GM08714 (cell line): ENCODE data around the gene MLLT10.
"Not testable (repeated sequence)": the region's sequence is repeated elsewhere in the genome, so short reads cannot be mapped to it uniquely, and the experiment has no call there.

Experiments
- H3K4me3 ChIP-seq: fragments of 200-500 bp; sonication (Bioruptor generic); 2 replicates; pipeline ENCODE4 v1.5.1; 2014; ENCODE audit warnings: mild to moderate bottlenecking, low read length, inconsistent platforms
- ZNF274 ChIP-seq: IDR thresholded peaks from 2 replicates; pipeline ENCODE4 v1.6.1; 2012; ENCODE audit warnings: mild to moderate bottlenecking, low read depth, low read length

Gene MLLT10

DNA sequence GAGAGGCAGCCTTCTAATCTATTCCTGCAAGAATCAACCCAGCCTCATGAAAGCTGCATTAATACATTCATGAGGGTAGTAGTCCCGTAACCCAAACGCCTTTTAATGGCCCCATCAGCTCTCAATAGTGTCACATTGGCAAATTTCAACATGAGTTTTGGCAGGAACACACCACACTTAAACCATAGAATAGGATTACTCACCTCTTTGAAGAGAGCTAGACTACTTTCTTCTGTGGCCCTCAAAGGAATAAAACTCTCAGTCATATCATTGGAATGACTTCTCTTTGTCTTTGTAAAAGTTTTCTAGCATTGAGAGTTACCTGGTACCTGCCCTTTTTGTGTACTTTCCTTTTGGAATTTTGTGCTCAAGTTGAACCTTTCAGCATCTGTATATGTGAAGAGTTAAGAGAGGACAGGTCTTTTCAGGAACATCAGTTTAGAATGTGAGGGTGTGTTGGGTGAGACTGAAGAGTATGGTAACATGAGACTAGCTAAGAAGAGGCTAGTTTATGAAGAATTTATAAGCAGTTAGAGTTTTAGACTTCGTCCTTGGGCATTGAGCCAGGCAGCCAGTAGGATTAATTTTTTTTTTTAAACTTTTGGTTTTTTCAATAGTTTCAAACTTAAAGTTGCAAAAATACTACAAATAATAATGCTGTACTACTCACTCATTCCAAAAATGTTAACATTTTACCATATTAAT lies 92.6 kb downstream of the MLLT10 start:
- H3K4me3 ChIP-seq, result no peak overlapping the region
- TF ChIP-seq ZNF274, result no peak

DNA sequence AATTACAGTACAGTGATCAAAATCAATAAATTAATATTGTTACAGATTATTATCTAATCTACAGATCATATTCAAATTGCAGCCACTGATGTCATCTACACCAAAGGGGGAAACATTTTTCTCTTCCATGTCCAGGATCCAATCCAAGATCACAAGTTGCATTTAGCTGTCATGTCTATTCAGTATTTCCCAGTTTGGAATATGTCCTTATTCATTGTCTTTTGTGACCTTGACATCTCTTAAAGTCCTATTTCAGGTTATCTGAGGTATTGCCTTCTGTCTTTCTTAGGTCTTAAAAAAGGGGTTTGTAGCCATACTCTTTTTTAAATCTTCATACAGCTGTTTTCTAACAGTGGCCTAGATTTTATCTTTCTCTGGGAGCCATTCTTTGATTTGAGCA lies 93.3 kb downstream of the MLLT10 start:
- no peak overlapping the region for H3K4me3 ChIP-seq

GRCh38 chr10:21628023-21628422 lies 94.0 kb downstream of the MLLT10 start:
- H3K4me3 ChIP-seq, result no peak overlapping the region
- TF ChIP-seq ZNF274, result no peak

More for the DNA sequence above, 93.3 kb downstream of the MLLT10 start:
- no peak for TF ChIP-seq ZNF274

DNA sequence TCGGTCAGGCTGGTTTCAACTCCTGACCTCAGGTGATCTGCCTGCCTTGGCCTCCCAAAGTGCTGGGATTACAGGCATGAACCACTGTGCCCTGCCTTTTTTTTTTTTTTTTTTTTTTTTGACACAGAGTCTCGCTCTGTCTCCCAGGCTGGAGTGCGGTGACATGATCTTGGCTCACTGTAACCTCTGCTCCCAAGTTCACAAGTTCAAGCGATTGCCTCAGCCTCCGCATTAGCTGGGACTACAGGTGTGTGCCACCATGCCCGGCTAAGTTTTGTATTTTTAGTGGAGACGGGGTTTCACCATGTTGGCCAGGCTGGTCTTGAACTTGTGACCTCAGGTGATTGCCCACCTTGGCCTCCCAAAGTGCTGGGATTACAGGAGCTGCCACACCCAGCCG lies 94.6 kb downstream of the MLLT10 start:
- not testable (repeated sequence) for H3K4me3 ChIP-seq

DNA sequence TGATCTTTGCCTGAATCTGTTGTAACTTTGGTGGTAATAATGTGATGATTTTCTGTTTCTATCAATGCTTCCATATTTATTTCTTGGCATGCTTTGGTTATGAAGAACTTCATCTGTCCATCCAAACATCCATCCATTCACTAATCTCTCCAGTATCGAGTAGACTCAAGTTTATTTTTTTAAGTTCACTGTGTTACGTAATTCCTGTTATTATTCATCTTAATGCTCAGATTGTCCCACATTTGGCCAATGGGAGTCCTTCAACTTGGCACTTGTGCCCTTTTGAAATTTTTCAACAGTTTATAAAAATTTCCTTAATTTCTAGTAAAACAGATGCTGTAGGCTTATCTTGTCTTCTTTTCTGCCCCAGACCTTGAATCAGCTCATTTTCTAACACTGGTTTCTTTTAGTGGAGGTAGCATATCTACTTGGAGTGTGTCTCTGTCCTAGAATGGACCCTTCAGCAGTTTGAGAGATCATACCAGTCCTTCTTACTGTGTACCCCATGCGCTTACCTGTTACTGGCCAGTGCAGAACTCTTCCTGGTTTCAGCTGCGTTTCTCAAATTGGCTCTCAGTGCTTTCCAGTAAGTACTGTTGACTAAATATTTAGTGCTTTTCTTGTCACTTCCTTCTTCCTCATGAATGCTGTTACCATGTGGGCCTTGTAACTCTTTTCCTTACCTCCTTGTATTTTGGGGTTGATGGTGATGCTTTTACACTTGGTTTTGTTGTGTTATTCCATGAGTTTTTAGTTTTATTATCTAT lies 100.8 kb downstream of the MLLT10 start:
- TF ChIP-seq ZNF274, result no peak
- H3K4me3 ChIP-seq, result no peak overlapping the region

GRCh38 chr10:21637795-21638194 lies 103.8 kb downstream of the MLLT10 start:
- no peak overlapping the region for H3K4me3 ChIP-seq
- TF ChIP-seq ZNF274, result no peak

DNA sequence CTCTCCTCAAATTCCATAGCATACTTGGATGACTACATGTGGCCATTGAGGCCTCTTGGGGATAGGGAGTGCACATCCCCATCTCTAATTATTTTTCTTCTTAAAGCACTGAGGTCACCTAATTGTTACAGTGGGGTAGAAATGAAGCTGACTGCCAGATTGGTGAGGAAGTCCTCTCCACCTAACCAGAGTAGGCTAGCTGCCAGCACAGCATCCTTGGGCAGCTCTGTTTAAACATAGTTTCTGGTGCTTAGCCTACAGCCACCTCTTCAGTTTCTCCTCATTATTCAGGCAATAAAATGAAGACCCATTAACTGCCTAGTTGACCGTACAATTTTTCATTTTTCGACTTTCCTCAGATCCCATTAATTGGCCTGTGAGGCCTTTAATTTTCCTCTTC lies 104.6 kb downstream of the MLLT10 start:
- H3K4me3 ChIP-seq, result no peak overlapping the region
- no peak for TF ChIP-seq ZNF274

DNA sequence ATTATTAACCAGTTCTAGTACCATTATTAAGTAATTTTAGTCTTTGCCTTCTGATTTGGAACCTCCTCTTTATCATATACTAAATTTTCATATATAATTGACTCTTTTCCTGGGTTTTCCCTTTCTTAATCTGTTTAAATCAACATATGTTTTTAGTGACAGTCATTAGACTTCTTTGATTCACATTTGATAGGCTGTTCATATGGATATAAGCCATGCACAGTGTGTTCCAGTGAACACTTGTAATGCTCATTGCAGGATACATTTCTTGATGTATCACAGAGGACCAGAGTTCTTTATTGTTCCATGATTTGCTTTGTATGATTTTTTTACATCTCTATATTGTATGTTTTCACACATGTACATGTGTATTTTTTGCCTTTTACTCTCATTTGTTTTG lies 114.0 kb downstream of the MLLT10 start:
- no peak overlapping the region for H3K4me3 ChIP-seq
- no peak for TF ChIP-seq ZNF274

DNA sequence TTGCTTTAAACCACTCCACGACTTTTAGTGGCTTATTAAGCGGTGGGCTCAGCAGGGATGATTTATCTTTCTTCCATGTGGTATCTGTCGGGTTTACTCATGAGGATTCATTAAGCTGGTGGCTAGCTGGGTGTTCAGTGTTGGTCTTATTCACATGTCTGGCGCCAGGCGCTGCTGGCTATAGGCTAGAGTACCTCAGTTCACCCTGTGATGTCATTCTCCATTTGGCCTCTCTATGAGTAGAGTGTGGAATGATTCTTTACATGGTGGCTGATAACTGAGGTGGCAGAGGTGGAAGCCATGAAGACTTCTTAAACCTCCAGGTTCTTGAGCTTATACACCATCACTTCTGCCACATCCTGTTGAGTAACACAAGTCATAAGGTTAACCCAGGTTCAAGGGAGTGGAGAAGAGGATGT lies 115.4 kb downstream of the MLLT10 start:
- no peak overlapping the region for H3K4me3 ChIP-seq
- TF ChIP-seq ZNF274, result no peak

DNA sequence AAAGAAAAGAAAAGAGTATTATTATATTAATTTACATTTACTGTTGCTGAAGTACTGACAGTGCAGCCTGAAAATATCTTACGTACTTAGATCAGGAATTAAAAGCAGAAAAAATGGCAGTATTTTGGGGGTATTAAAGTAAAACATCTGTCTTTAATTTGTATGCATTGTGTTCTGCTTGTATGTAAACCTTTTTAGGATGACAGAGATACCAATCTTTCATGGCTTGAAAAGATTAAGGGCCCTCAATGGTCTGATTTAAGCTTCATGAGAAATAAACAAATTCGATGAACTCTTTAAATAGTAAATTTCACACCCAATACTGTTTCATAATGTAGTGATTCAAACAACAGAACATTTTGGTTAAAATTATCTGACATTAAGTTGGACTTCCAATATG lies 116.3 kb downstream of the MLLT10 start:
- H3K4me3 ChIP-seq, result no peak overlapping the region
- TF ChIP-seq ZNF274, result no peak

- no peak for TF ChIP-seq ZNF274
Measured at GRCh38 chr10:21655236-21655635, 121.2 kb downstream of the MLLT10 start.

DNA sequence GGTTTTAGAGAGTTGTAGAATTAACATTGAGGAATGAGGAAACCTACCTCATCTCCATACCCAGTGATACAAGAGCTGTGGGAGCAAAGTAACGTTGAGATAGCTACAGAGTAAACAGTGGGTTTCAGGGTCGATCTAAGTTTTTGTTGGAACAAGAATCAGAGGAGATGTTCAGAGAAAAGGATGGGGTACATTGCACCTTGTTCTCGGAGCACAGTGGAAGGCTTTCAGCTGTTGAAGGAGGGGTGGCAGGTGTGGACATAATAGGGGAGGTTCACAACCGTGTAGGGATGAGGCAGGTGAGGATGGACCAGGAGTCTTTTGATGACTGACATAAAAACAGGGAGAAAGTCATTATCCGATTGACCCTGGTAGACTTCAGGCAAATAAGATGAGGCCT lies 121.7 kb downstream of the MLLT10 start:
- no peak for TF ChIP-seq ZNF274
- no peak overlapping the region for H3K4me3 ChIP-seq

More at GRCh38 chr10:21655236-21655635, 121.2 kb downstream of the MLLT10 start:
- H3K4me3 ChIP-seq, result no peak overlapping the region

- no peak overlapping the region for H3K4me3 ChIP-seq
- no peak for TF ChIP-seq ZNF274
Measured at GRCh38 chr10:21661087-21661486, 127.1 kb downstream of the MLLT10 start.

DNA sequence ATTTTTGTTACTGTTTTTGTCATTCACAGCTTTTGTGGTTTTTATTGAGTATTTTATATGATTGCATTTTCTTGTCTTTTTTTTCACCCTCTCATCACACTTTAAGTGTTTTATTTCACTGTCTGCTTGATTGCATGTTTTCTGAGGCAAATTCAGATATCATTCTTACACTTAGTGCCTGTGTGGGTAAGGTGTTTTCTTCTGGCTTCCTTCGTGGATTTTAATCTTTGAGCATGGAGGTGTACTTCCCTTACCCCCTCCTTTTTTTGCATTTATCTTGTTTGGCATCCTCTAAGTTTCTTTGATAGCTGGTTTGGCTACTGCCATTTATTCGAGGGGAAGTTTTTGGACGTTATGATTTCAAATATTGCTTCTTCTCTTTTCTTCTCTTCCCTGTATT lies 127.9 kb downstream of the MLLT10 start:
- H3K4me3 ChIP-seq, result no peak overlapping the region
- no peak for TF ChIP-seq ZNF274

GRCh38 chr10:21662635-21663034 lies 128.6 kb downstream of the MLLT10 start:
- TF ChIP-seq ZNF274, result no peak
- no peak overlapping the region for H3K4me3 ChIP-seq

DNA sequence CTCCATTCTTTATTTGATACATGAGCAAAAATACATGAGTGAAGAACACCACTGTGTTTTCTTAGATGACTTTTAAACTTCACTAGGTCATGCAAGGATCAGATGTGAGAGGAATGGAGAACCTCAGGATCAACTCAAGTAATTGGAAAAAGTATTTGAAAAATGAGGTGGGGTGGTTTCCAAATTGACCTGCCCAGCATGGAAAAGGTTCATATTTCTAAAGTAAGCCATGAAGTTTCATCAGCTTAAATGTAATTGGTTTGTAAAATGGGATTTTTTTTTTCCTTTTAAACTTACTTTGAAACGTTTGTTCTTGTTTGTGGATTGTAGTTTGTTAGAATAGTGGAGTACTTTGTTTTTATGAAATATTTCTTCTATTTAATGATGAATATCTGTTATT lies 134.8 kb downstream of the MLLT10 start:
- H3K4me3 ChIP-seq, result no peak overlapping the region
- no peak for TF ChIP-seq ZNF274

GRCh38 chr10:21670391-21670790 lies 136.4 kb downstream of the MLLT10 start:
- H3K4me3 ChIP-seq, result no peak overlapping the region
- no peak for TF ChIP-seq ZNF274
